Fibroblast of lung (primary cell): ENCODE measurements around the gene PACSIN2.

Experiments
- CTCF ChIP-seq, 2 donors: IDR thresholded peaks in 1 of 2; conservative IDR thresholded peaks in 1 of 2; 1 replicate in 1 of 2; 2 replicates in 1 of 2; pipeline ENCODE4 v1.5.1; 2011 to 2012; ENCODE audit warnings: low read length in 2 of 2, control low read depth in 1 of 2, inconsistent platforms in 1 of 2, low read depth in 1 of 2, mild to moderate bottlenecking in 1 of 2
- EZH2 ChIP-seq: IDR thresholded peaks from 2 replicates; pipeline ENCODE4 v1.5.1; 2012; ENCODE audit warnings: low read length, control low read depth, mild to moderate bottlenecking; ENCODE audit errors: missing control alignments

DNA sequence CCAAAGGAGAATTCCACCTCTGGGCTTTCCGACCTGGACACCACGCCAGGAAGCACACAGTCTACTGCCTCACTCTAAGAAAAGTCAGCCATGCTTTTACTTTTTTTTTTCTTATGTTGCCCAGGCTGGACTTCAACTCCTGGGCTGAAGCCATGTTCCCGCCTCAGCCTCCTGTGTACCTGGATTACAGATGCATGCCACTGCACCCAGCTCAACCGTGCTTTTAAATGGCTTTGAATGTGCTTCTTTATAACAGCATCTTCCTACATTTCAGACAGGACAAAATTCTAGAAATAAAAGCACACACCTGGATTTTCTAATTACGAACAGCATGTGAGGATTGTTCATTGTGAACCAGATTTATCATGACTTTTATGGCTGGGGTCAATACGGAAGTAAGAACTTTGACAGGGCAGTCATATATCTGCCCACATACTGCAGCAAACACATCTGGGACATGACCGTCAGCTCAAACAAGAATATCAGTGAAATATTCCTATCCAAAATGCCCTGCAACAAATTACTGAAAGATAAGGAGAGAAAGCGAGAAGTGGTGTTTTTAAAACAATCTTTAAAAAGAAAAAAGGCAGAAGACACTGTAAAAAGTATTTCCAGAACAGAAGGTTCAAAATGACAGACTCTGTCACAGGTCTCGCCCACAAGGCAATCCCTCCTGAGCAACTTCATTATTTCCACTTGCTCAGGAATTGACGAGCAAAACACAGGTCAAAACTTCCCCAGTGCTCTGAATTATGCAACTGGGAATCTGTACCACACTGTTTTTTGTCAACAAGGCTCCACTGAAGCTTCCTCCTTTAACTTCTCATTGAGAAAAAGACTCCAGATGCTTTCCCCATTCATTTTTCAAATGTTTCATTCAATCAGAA is 42.1 kb downstream of the PACSIN2 start:
- TF ChIP-seq EZH2 (no peak), CTCF (conservative IDR thresholded peaks at IDR 0.05 in 1 of 2, IDR thresholded peaks at IDR 0.05 in 1 of 2; ENCODE audit: low read depth in 1 of 2, low read length in 2 of 2) (no peak)
